Measurements from ENCODE around the gene MMP17.

The MMP17 gene

DNA sequence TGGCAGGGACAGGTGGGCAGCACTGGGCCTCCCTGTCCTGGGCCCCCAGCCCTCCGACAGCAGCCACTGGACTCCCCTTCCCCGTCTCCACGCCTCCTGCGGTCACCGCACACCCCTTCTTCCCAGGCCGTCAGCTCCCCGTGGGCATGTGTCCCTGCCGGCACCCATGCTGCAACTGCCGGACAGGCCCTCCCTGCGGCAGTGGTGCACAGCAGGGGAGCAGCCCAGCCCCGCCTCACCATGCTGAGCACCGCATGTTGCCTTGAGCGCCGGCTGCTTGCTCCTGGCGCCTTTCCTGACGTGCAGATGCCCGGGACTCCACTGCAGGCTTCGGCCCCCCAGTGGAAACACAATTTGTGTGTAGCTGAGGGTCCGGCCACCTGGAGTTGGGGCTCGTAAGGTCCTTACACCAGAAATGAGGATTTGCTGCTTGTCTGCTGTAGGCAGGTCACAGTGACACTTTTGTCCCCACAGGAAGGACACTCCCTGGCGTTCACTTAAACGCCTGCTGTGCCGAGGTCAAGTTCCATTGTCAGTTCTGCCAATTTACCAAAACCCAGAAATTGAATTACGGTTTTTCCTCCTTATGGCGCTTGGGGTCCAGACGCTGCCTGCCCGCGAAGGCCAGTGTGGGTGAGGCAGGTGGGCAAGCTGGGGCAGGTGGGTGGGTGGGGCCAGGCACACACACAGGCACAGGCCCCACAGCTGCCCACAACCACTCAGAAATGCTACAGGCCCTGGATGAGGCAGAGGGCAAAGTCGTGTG is 28.2 kb upstream of the MMP17 start:
- Histone ChIP-seq H3F3A (ENCODE audit: control insufficient read depth, insufficient read depth) (no peaks in the 10 kb centered on the region), H3K4me2 (ENCODE audit: low read length) (no peak overlapping the region), H3K4me1 (ENCODE audit: control insufficient read depth, low read length) (peaks cover 15% of the 10 kb centered on the region), H3K27me3 (ENCODE audit: control insufficient read depth, low read length) (no peaks in the 10 kb centered on the region), H3K36me3 (ENCODE audit: control insufficient read depth, low read length) (peaks cover 39% of the 10 kb centered on the region), H3K9me2 (replicated peaks; ENCODE audit: control insufficient read depth, low read length) (no peaks in the 10 kb centered on the region), H3K27ac (ENCODE audit: low read depth, low read length) (no peak overlapping the region), H3K4me3 (ENCODE audit: low read length) (no peak overlapping the region), H3K79me2 (ENCODE audit: control insufficient read depth, low read length) (no peaks in the 10 kb centered on the region), H3K9me3 (ENCODE audit: control insufficient read depth, insufficient read depth, low read length) (no peaks in the 10 kb centered on the region), H4K20me1 (ENCODE audit: control insufficient read depth, insufficient read depth, low read depth, low read length) (peaks cover 3% of the 10 kb centered on the region; the same call in 1 of the 2 replicates)
- TF ChIP-seq, protein P1, sequence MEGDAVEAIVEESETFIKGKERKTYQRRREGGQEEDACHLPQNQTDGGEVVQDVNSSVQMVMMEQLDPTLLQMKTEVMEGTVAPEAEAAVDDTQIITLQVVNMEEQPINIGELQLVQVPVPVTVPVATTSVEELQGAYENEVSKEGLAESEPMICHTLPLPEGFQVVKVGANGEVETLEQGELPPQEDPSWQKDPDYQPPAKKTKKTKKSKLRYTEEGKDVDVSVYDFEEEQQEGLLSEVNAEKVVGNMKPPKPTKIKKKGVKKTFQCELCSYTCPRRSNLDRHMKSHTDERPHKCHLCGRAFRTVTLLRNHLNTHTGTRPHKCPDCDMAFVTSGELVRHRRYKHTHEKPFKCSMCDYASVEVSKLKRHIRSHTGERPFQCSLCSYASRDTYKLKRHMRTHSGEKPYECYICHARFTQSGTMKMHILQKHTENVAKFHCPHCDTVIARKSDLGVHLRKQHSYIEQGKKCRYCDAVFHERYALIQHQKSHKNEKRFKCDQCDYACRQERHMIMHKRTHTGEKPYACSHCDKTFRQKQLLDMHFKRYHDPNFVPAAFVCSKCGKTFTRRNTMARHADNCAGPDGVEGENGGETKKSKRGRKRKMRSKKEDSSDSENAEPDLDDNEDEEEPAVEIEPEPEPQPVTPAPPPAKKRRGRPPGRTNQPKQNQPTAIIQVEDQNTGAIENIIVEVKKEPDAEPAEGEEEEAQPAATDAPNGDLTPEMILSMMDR (IDR thresholded peaks at IDR 0.05; ENCODE audit: low read depth, low read length, poor library complexity, severe bottlenecking) = no peak
- TF ChIP-seq EZH2phosphoT487 (IDR thresholded peaks at IDR 0.05; ENCODE audit: borderline replicate concordance, low read length) = no peak

DNA sequence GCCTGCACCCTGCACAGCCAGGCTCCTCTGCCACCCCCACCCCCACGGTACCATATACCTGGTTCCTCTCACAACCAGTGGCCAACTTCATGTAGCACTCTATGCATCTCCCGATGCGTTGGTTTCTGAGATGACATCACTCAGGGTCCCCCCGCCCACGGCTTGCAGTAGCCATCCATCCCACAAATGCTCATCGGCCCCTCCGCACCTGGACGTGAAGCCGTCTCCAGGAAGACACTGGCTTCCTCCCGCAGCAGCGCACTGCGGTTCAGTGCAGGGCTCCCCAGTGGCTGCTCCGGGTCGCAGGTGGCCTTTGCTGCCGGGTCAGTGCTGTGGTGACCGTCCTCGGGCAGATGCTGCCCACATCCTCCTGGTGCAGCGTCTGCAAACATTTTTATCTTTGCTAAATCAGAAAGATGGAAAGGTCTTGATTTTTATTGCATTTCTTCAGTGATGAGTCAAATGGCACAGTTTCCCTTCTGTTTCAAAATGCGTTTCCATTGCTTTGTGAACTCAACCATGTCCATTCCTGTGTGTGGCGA is 27.5 kb upstream of the MMP17 start:
- Histone ChIP-seq H4K20me1 (ENCODE audit: control insufficient read depth, insufficient read depth, low read depth, low read length) (no peaks in the 10 kb centered on the region), H3K4me2 (ENCODE audit: low read length) (no peak overlapping the region), H3K79me2 (ENCODE audit: control insufficient read depth, low read length) (no peaks in the 10 kb centered on the region), H3K27me3 (ENCODE audit: control insufficient read depth, low read length) (no peaks in the 10 kb centered on the region), H3K4me1 (ENCODE audit: control insufficient read depth, low read length) (peaks cover 8% of the 10 kb centered on the region), H3K9me3 (ENCODE audit: control insufficient read depth, insufficient read depth, low read length) (no peaks in the 10 kb centered on the region), H3K27ac (ENCODE audit: low read depth, low read length) (no peak overlapping the region), H3K9me2 (replicated peaks; ENCODE audit: control insufficient read depth, low read length) (no peaks in the 10 kb centered on the region), H3K36me3 (ENCODE audit: control insufficient read depth, low read length) (peaks cover 39% of the 10 kb centered on the region), H3K4me3 (ENCODE audit: low read length) (no peak overlapping the region), H3F3A (ENCODE audit: control insufficient read depth, insufficient read depth) (no peaks in the 10 kb centered on the region)
- no peak for TF ChIP-seq EZH2phosphoT487 (IDR thresholded peaks at IDR 0.05; ENCODE audit: borderline replicate concordance, low read length)
- TF ChIP-seq, protein P1 (IDR thresholded peaks at IDR 0.05; ENCODE audit: low read depth, low read length, poor library complexity, severe bottlenecking) = no peak

DNA sequence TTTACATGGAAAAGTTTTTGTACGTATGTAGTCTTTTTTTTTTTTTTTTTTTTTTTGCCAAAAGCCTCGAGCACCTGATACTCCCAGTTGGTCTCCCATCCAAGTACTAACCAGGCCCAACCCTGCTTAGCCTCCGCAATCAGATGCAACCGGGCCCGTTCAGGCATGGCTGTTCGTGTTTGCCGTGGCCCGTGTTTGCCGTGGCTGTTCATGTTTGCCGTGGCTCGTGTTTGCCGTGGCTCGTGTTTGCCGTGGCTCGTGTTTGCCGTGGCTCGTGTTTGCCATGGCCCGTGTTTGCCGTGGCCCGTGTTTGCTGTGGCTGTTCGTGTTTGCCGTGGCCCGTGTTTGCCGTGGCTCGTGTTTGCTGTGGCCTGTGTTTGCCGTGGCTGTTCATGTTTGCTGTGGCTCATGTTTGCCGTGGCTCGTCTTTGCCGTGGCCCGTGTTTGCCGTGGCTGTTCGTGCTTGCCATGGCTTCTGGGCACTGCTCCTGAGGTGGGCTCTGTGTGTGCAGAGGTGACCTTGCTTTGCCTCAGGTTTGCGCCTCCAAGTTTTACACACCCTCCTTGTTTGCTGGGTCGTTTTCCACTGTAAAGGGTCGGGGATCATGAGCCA is 26.8 kb upstream of the MMP17 start:
- no peaks in the 10 kb centered on the region for H4K20me1 ChIP-seq (ENCODE audit: control insufficient read depth, insufficient read depth, low read depth, low read length)
- H3K4me3 ChIP-seq (ENCODE audit: low read length) = no peak overlapping the region
- H3K27ac ChIP-seq (ENCODE audit: low read depth, low read length) = no peak overlapping the region
- peaks cover 3% of the 10 kb centered on the region; the same call in 1 of the 2 replicates for H3K4me1 ChIP-seq (ENCODE audit: control insufficient read depth, low read length)
- H3K36me3 ChIP-seq (ENCODE audit: control insufficient read depth, low read length) = peaks cover 36% of the 10 kb centered on the region
- H3K9me3 ChIP-seq (ENCODE audit: control insufficient read depth, insufficient read depth, low read length) = no peaks in the 10 kb centered on the region
- H3K79me2 ChIP-seq (ENCODE audit: control insufficient read depth, low read length) = no peaks in the 10 kb centered on the region
- H3F3A ChIP-seq (ENCODE audit: control insufficient read depth, insufficient read depth) = no peaks in the 10 kb centered on the region
- no peaks in the 10 kb centered on the region for H3K9me2 ChIP-seq (replicated peaks; ENCODE audit: control insufficient read depth, low read length)
- no peak overlapping the region for H3K4me2 ChIP-seq (ENCODE audit: low read length)
- H3K27me3 ChIP-seq (ENCODE audit: control insufficient read depth, low read length) = no peaks in the 10 kb centered on the region
- TF ChIP-seq EZH2phosphoT487 (IDR thresholded peaks at IDR 0.05; ENCODE audit: borderline replicate concordance, low read length) = no peak
- TF ChIP-seq, protein P1 (IDR thresholded peaks at IDR 0.05; ENCODE audit: low read depth, low read length, poor library complexity, severe bottlenecking) = no peak
